HepG2 (cell line): Measurements from ENCODE around the gene KLHL17. TPM values are rescaled to one million over a fixed set of nuclear protein-coding genes. Genes with fewer than 3 reads are reported as not detected.

Experiments used
- EHMT2 ChIP-seq: fragments of 200-600 bp; sonication (generic); IDR thresholded peaks from 2 replicates; pipeline ENCODE4 v1.7.0; 2017; ENCODE audit warnings: antibody characterized with exemption, low read depth, low read length, borderline replicate concordance
- ELF3 ChIP-seq: IDR thresholded peaks from 2 replicates; pipeline ENCODE4 v1.6.1; 2016; ENCODE audit warnings: missing genetic modification reagents, missing compliant biosample characterization
- GABPB1 ChIP-seq: IDR thresholded peaks from 2 replicates; pipeline ENCODE4 v1.6.1; 2016; ENCODE audit warnings: mild to moderate bottlenecking, missing genetic modification reagents, moderate library complexity, missing compliant biosample characterization
- HOXA3 ChIP-seq: sonication (generic); formaldehyde crosslinking; IDR thresholded peaks from 2 replicates; pipeline ENCODE4 v1.5.0; 2020; ENCODE audit warnings: missing genetic modification reagents
- KDM2A ChIP-seq: sonication (generic); formaldehyde crosslinking; IDR thresholded peaks from 2 replicates; pipeline ENCODE4 v1.4.0; 2020; ENCODE audit warnings: low read depth, missing genetic modification reagents, borderline replicate concordance
- KLF16 ChIP-seq, 2 experiments: sonication (generic) in 1 of 2; formaldehyde crosslinking in 1 of 2; IDR thresholded peaks; 2 replicates each; pipeline versions ENCODE4 v1.6.1 to v1.8.0; 2016 to 2023; ENCODE audit warnings: missing genetic modification reagents in 2 of 2, missing compliant biosample characterization in 1 of 2
- KMT2A ChIP-seq: sonication (generic); formaldehyde crosslinking; IDR thresholded peaks from 2 replicates; pipeline ENCODE4 v1.4.0; 2020; ENCODE audit warnings: missing genetic modification reagents
- NCOA2 ChIP-seq: sonication (generic); formaldehyde crosslinking; IDR thresholded peaks from 2 replicates; pipeline ENCODE4 v1.8.0; 2022; ENCODE audit warnings: inconsistent platforms
- RAD21 ChIP-seq: fragments of 450-650 bp; formaldehyde crosslinking; IDR thresholded peaks from 2 replicates; pipeline ENCODE4 v1.5.0; 2020; ENCODE audit warnings: mild to moderate bottlenecking
- SALL1 ChIP-seq: sonication (generic); formaldehyde crosslinking; IDR thresholded peaks from 2 replicates; pipeline ENCODE4 v1.8.0; 2022; ENCODE audit warnings: mild to moderate bottlenecking, missing genetic modification reagents
- SP1 ChIP-seq, 2 experiments: fragments of 450-650 bp in 1 of 2; sonication (generic) in 1 of 2; formaldehyde crosslinking in 1 of 2; IDR thresholded peaks; 2 replicates each; pipeline versions ENCODE4 v1.4.0 to v1.6.1; 2016 to 2020; ENCODE audit warnings: missing genetic modification reagents in 1 of 2
- TAF1 ChIP-seq: sonication (generic); formaldehyde crosslinking; IDR thresholded peaks from 2 replicates; pipeline ENCODE4 v1.4.0; 2020; ENCODE audit warnings: missing genetic modification reagents
- TBX2 ChIP-seq: sonication (generic); formaldehyde crosslinking; IDR thresholded peaks from 2 replicates; pipeline ENCODE4 v1.5.0; 2020; ENCODE audit warnings: missing genetic modification reagents, mild to moderate bottlenecking, borderline replicate concordance
- YEATS4 ChIP-seq: sonication (generic); formaldehyde crosslinking; IDR thresholded peaks from 2 replicates; pipeline ENCODE4 v1.4.0; 2020; ENCODE audit warnings: missing genetic modification reagents, borderline replicate concordance
- ZBTB7B ChIP-seq: sonication (generic); formaldehyde crosslinking; IDR thresholded peaks from 2 replicates; pipeline ENCODE4 v1.4.0; 2020; ENCODE audit warnings: missing genetic modification reagents
- ZFX ChIP-seq: sonication (generic); formaldehyde crosslinking; IDR thresholded peaks from 2 replicates; pipeline ENCODE4 v1.4.0; 2020; ENCODE audit warnings: mild to moderate bottlenecking, low read depth, missing genetic modification reagents, moderate library complexity
- ZMYM3 ChIP-seq: sonication (generic); formaldehyde crosslinking; IDR thresholded peaks from 2 replicates; pipeline ENCODE4 v1.5.1; 2020; ENCODE audit warnings: mild to moderate bottlenecking, missing genetic modification reagents
- ZNF263 ChIP-seq: sonication (generic); formaldehyde crosslinking; IDR thresholded peaks from 2 replicates; pipeline ENCODE4 v1.4.0; 2020; ENCODE audit warnings: missing genetic modification reagents
- ZNF567 ChIP-seq: sonication (generic); formaldehyde crosslinking; IDR thresholded peaks from 2 replicates; pipeline ENCODE4 v1.8.1; 2023; ENCODE audit warnings: mild to moderate bottlenecking, missing genetic modification reagents, borderline replicate concordance
- ZNF766 ChIP-seq: sonication (generic); formaldehyde crosslinking; IDR thresholded peaks from 2 replicates; pipeline ENCODE4 v1.5.0; 2020; ENCODE audit warnings: missing genetic modification reagents, borderline replicate concordance
- ZSCAN21 ChIP-seq: sonication (generic); formaldehyde crosslinking; IDR thresholded peaks from 2 replicates; pipeline ENCODE4 v1.8.0; 2022; ENCODE audit warnings: mild to moderate bottlenecking, missing genetic modification reagents, moderate library complexity, borderline replicate concordance
- polyA plus RNA-seq, 8 experiments: library from polyadenylated mRNA; depleted of rRNA in 3 of 8; stranded (reverse) in 7 of 8; unstranded in 1 of 8; fragments of >200 nt; fragmentation: Illumina TruSeq in 4 of 8; extraction: Trizol in 4 of 8; gene quantifications; 2 replicates each; pipeline versions ENCODE4 v1.2.1 to v1.2.3, GENCODE V29; 2011 to 2016; ENCODE audit warnings: low read depth in 4 of 8, missing spikeins in 1 of 8, mixed read lengths in 1 of 8; ENCODE audit not compliant: insufficient read depth in 1 of 8
- total RNA-seq, 5 experiments: library from RNA; depleted of rRNA; stranded (reverse); fragments of >200 nt; fragmentation: Illumina TruSeq; extraction: Trizol; gene quantifications; 2 replicates each; pipeline ENCODE4 v1.2.3, GENCODE V29; 2016; ENCODE audit warnings: low read depth in 1 of 5
- TF ChIP-seq, protein P1 (sequence below): sonication (generic); formaldehyde crosslinking; IDR thresholded peaks from 2 replicates; pipeline ENCODE4 v1.4.0; 2020; ENCODE audit warnings: missing genetic modification reagents
- TF ChIP-seq, protein P2 (sequence below): sonication (generic); formaldehyde crosslinking; IDR thresholded peaks from 2 replicates; pipeline ENCODE4 v1.4.0; 2020; ENCODE audit warnings: low read depth, mild to moderate bottlenecking, missing genetic modification reagents
- TF ChIP-seq, protein P3 (sequence below): sonication (generic); formaldehyde crosslinking; IDR thresholded peaks from 2 replicates; pipeline ENCODE4 v1.8.0; 2022; ENCODE audit warnings: low read depth, missing genetic modification reagents
- TF ChIP-seq, protein P4 (sequence below): IDR thresholded peaks from 2 replicates; pipeline ENCODE4 v1.6.1; 2018; ENCODE audit warnings: missing genetic modification reagents

The KLHL17 gene
- total and polyA plus RNA-seq, 2 of the 13 experiments (the other 11 are each of a cell fraction or from before 2014, with no cell fraction given) = 9.3 to 24.7 TPM

DNA sequence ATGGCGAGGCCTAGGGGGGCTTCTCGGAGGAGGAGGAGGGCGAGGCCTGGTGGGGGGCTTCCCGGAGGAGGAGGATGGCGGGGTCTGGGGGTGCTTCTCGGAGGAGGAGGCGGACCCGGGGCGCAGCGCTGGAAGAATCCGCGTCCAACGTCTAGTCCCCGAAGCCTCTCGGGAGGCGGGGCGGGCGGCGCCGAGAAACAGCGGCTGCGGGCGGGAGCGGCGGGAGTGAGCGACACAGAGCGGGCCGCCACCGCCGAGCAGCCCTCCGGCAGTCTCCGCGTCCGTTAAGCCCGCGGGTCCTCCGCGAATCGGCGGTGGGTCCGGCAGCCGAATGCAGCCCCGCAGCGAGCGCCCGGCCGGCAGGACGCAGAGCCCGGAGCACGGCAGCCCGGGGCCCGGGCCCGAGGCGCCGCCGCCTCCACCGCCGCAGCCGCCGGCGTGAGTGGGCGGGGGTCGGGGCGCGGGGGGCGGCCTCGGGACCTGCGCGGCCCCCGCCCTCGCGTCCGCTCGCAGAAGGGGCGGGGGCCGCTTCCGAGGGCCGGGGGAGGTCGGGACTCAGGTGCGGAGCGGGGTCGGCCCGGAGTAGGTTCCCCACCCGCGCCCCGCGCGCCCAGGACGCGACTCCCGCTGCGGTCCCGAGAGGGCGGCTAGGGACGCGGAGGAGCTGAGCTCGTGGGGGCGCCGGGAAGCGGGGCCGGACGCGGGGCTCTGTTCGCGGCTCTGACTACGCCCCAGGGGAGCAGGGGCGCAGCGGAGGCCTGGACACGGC, at the start of gene KLHL17 (continued):
- TF ChIP-seq SP1 (IDR thresholded peaks at IDR 0.05) (no peak), SP1 (CRISPR knock-in tag; IDR thresholded peaks at IDR 0.05) (peak; percentile 77), ZSCAN21 (CRISPR knock-in tag) (peak; percentile 71; the same call in 1 of the 2 replicates), ZFX (CRISPR knock-in tag) (peak; percentile 54), EHMT2 (no peak), HOXA3 (peak; percentile 54), ELF3 (no peak), YEATS4 (0 out of 2 replicates have a peak, but pooled peaks have one; percentile 14), ZNF263 (no peak), KLF16 (CRISPR knock-in tag; IDR thresholded peaks at IDR 0.05) (0 out of 4 replicates have a peak, but pooled peaks of 1 of the 2 experiments have one; percentile 40), TAF1 (CRISPR knock-in tag) (peak; percentile 40; the same call in 1 of the 2 replicates), KMT2A (CRISPR knock-in tag) (0 out of 2 replicates have a peak, but pooled peaks have one; percentile 36), ZNF766 (CRISPR knock-in tag) (no peak), KDM2A (CRISPR knock-in tag) (peak; percentile 78), GABPB1 (CRISPR knock-in tag) (peak; percentile 73), ZMYM3 (CRISPR knock-in tag) (peak; percentile 89), ZBTB7B (CRISPR knock-in tag) (0 out of 2 replicates have a peak, but pooled peaks have one; percentile 21), TBX2 (CRISPR knock-in tag) (peak; percentile 41; the same call in 1 of the 2 replicates), ZNF567 (CRISPR knock-in tag) (no peak), NCOA2 (CRISPR knock-in tag) (no peak), SALL1 (no peak), RAD21 (CRISPR knock-in tag) (no peak)
- TF ChIP-seq, protein P1, sequence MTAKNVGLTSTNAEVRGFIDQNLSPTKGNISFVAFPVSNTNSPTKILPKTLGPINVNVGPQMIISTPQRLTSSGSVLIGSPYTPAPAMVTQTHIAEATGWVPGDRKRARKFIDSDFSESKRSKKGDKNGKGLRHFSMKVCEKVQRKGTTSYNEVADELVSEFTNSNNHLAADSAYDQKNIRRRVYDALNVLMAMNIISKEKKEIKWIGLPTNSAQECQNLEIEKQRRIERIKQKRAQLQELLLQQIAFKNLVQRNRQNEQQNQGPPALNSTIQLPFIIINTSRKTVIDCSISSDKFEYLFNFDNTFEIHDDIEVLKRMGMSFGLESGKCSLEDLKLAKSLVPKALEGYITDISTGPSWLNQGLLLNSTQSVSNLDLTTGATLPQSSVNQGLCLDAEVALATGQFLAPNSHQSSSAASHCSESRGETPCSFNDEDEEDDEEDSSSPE (CRISPR knock-in tag) = peak; percentile 68
- TF ChIP-seq, protein P2, sequence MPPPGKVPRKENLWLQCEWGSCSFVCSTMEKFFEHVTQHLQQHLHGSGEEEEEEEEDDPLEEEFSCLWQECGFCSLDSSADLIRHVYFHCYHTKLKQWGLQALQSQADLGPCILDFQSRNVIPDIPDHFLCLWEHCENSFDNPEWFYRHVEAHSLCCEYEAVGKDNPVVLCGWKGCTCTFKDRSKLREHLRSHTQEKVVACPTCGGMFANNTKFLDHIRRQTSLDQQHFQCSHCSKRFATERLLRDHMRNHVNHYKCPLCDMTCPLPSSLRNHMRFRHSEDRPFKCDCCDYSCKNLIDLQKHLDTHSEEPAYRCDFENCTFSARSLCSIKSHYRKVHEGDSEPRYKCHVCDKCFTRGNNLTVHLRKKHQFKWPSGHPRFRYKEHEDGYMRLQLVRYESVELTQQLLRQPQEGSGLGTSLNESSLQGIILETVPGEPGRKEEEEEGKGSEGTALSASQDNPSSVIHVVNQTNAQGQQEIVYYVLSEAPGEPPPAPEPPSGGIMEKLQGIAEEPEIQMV (CRISPR knock-in tag) = 0 out of 2 replicates have a peak, but pooled peaks have one; percentile 53
- TF ChIP-seq, protein P3, sequence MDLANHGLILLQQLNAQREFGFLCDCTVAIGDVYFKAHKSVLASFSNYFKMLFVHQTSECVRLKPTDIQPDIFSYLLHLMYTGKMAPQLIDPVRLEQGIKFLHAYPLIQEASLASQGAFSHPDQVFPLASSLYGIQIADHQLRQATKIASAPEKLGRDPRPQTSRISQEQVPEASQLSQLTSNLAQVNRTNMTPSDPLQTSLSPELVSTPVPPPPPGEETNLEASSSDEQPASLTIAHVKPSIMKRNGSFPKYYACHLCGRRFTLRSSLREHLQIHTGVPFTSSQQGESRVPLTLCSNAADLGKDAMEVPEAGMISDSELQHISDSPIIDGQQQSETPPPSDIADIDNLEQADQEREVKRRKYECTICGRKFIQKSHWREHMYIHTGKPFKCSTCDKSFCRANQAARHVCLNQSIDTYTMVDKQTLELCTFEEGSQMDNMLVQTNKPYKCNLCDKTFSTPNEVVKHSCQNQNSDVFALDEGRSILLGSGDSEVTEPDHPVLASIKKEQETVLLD = peak; percentile 76; the same call in 1 of the 2 replicates
- TF ChIP-seq, protein P4, sequence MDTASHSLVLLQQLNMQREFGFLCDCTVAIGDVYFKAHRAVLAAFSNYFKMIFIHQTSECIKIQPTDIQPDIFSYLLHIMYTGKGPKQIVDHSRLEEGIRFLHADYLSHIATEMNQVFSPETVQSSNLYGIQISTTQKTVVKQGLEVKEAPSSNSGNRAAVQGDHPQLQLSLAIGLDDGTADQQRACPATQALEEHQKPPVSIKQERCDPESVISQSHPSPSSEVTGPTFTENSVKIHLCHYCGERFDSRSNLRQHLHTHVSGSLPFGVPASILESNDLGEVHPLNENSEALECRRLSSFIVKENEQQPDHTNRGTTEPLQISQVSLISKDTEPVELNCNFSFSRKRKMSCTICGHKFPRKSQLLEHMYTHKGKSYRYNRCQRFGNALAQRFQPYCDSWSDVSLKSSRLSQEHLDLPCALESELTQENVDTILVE (CRISPR knock-in tag) = peak; percentile 39; the same call in 1 of the 2 replicates
